GM12892 (cell line): Measurements from ENCODE around the gene OR11A1.

ENCODE experiments used
- POLR2A ChIP-seq: IDR thresholded peaks from 2 replicates; pipeline ENCODE4 v1.6.1; 2011; ENCODE audit warnings: low read depth, low read length, control low read depth
- POLR2AphosphoS5 ChIP-seq: IDR thresholded peaks from 2 replicates; pipeline ENCODE4 v1.6.1; 2011; ENCODE audit warnings: low read depth, low read length, control low read depth
- TAF1 ChIP-seq: IDR thresholded peaks from 2 replicates; pipeline ENCODE4 v1.6.1; 2011; ENCODE audit warnings: low read depth, mild to moderate bottlenecking, control low read depth, low read length, borderline replicate concordance

DNA sequence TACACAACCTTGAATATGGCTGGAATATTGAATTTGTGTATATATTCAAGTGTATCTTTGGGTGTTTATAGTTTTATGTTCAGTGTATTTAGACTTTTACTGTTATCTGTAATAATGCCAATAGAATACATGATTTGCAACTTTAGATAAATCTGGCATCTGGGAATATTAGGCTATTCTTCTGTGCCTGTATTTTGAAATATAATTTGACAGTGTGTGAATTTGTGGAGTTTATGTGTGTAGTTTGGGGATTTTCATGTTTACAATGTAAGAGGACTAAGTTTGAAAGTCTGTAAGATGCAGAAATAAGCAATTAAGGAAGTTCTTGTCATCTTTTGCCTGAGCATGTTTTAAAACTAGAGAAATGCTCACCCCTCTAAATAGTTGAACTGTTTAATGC is 17.9 kb downstream of the OR11A1 start, which contains the start of gene OR10C1:
- TF ChIP-seq POLR2A (no peak), POLR2AphosphoS5 (no peak), TAF1 (no peak)
